NCI-H1092 (cell line): ENCODE measurements around the gene EFCAB11.

ENCODE experiments used
- DNase-seq: peaks from one replicate; lab custom pipeline; 2025; lab: John Stamatoyannopoulos, UW

Gene EFCAB11

GRCh38 chr14:89957376-89957775, 2.8 kb upstream of the EFCAB11 start:
- no peak for DNase-seq

- DNase-seq = no peak
Measured at GRCh38 chr14:89956661-89957009, 2.1 kb upstream of the EFCAB11 start.

GRCh38 chr14:89955745-89956660, 1.5 kb upstream of the EFCAB11 start, which contains the start of gene TDP1:
TSS of gene TDP1 (plus strand) at chr14:89955927. CDS start at chr14:89963115, 7,188 bp downstream.
- peak; percentile 89 for DNase-seq

- no peak for DNase-seq
Measured at GRCh38 chr14:89955022-89955744, 653 bp upstream of the EFCAB11 start.

GRCh38 chr14:89953602-89954001, 928 bp downstream of the EFCAB11 start:
- DNase-seq = no peak

GRCh38 chr14:89952576-89952975, 2.0 kb downstream of the EFCAB11 start:
- no peak for DNase-seq

- no peak for DNase-seq
Measured at GRCh38 chr14:89947344-89947743, 7.2 kb downstream of the EFCAB11 start.

- no peak for DNase-seq
Measured at GRCh38 chr14:89941830-89942377, 12.6 kb downstream of the EFCAB11 start.

- DNase-seq = no peak
Measured at GRCh38 chr14:89936654-89937185, 17.8 kb downstream of the EFCAB11 start.

- peak; percentile 6 for DNase-seq
Measured at GRCh38 chr14:89933002-89933401, 21.5 kb downstream of the EFCAB11 start.

- no peak for DNase-seq
Measured at GRCh38 chr14:89927186-89927865, 27.2 kb downstream of the EFCAB11 start.

GRCh38 chr14:89926694-89927093, 27.8 kb downstream of the EFCAB11 start:
- no peak for DNase-seq

- DNase-seq = no peak
Measured at GRCh38 chr14:89924268-89924667, 30.3 kb downstream of the EFCAB11 start.

- no peak for DNase-seq
Measured at GRCh38 chr14:89922031-89922907, 32.3 kb downstream of the EFCAB11 start.

GRCh38 chr14:89921346-89921745, 33.2 kb downstream of the EFCAB11 start:
- DNase-seq = no peak

- no peak for DNase-seq
Measured at GRCh38 chr14:89920056-89920455, 34.5 kb downstream of the EFCAB11 start.

- no peak for DNase-seq
Measured at GRCh38 chr14:89918721-89919120, 35.8 kb downstream of the EFCAB11 start.

- DNase-seq = peak; percentile 52
Measured at GRCh38 chr14:89915114-89915878, 39.2 kb downstream of the EFCAB11 start.

GRCh38 chr14:89912667-89913211, 41.8 kb downstream of the EFCAB11 start:
- no peak for DNase-seq

GRCh38 chr14:89912221-89912620, 42.3 kb downstream of the EFCAB11 start:
- DNase-seq = no peak
